GM20431 (cell line): ENCODE measurements around the gene RGS14.
"Not testable (repeated sequence)": the region's sequence is repeated elsewhere in the genome, so short reads cannot be mapped to it uniquely, and the experiment has no call there.

Experiments
- in situ Hi-C: fragments of 300-500 bp; cut with MseI, MboI; formaldehyde crosslinking; loops from one replicate; pipeline ENCODE4 v1.15.0; 2020; ENCODE audit warnings: low sequenced_read_pairs; ENCODE audit not compliant: unreplicated experiment

RGS14 gene

GRCh38 chr5:177344891-177345290 lies 12.8 kb upstream of the RGS14 start:
- in situ Hi-C loops: no loop called here

GRCh38 chr5:177346820-177347219 lies 10.9 kb upstream of the RGS14 start:
- in situ Hi-C loops: no loop called here

GRCh38 chr5:177347699-177348098 lies 10.0 kb upstream of the RGS14 start:
- in situ Hi-C loops: no loop called here

- in situ Hi-C loops: no loop called here
Measured at GRCh38 chr5:177349362-177349647, 8.4 kb upstream of the RGS14 start.

GRCh38 chr5:177349762-177350161 lies 8.0 kb upstream of the RGS14 start:
- in situ Hi-C loops: no loop called here

- in situ Hi-C loops: no loop called here
Measured at GRCh38 chr5:177350776-177351391, 6.8 kb upstream of the RGS14 start.

DNA sequence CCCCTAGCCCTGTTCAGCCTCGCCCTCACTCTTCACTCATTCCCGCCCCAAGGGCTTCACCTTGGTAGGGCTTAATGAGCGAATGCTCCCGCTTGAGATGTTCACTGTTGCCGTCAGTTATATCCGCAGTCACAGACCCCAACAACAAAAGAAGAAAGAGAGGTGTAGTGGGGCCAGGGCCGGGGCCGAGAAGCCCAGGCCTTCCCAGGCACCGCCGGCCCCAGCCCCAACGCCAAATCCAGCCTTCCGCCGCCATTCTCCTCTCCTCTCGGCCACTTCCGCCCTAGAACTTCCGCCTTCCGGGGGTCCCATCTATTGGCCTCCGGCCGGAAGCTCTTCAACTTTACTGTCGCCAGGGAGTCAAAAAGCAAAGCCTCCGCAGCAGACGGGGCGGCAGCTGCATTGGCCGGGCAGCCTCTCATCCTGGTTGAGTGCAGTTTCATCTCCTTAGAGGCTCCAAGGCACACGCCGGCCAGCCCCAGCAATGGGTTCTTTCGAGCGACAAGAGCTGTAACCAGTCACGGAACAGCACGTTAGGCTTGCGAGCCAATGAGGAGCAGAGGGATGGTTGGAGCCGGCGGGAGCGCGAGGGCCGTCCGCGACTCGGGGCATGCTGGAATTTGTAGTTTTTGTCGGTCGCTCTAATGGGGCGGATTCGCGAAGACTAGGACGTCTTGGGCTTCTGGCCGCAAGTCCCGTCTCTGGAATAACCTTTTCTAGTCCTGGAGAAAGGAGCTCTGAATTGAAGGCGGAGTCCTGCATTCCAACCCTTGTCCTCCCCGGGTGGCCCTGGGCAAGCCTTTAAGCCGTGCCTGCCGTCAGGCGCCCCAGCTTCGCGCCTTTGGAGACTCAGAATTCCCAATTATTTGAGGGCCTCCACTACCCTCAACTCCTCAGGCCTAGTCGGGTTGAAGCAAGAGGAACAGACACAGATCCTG lies 6.1 kb upstream of the RGS14 start, which contains the start of gene LMAN2:
TSS of gene LMAN2 (minus strand) at position 277 of the 938 bp plus-strand sequence. CDS start at position 256, 21 bp downstream.
- in situ Hi-C loops: no loop called here

DNA sequence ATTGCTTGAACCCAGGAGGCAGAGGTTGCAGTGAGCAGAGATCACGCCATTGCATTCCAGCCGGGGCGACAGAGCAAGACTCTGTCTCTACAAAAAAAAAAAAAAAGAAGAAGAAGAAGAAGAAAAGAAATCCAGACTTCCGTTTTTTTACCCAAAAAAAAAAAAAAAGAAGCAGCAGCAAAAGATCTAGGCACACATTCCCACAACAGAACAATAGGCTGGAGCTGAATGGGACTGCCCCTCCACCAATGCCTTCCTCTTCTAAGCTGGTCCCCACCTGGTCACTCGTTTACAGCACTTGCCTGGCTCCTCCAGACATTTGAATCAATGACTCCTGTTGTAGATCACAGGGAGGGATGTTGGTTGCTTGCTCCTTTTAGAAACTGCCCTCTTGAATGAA lies 4.6 kb upstream of the RGS14 start:
- in situ Hi-C loops: no loop called here

- in situ Hi-C loops: no loop called here
Measured at GRCh38 chr5:177354256-177354655, 3.5 kb upstream of the RGS14 start.

DNA sequence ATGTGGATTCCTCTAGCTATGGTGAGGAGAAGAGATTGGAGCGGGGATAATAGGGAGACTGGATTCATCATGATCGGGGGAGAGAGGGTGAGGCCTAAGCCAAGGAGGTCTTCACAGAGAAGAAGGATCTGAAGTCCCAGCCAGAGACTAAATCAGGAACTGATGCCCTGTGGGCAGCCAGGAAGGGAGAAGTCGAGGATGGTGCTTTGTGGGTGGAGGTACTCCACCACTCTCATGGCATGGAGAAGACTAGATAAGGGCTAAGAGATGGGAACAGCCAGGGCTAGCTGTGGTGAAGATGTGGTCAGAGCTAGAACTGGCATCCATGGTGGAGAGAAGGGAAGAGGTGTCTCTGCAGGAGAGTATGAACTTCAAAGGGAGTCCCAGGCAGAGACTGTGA lies 3.0 kb upstream of the RGS14 start:
- in situ Hi-C loops: no loop called here

GRCh38 chr5:177355162-177355867 lies 2.4 kb upstream of the RGS14 start:
- in situ Hi-C loops: no loop called here

DNA sequence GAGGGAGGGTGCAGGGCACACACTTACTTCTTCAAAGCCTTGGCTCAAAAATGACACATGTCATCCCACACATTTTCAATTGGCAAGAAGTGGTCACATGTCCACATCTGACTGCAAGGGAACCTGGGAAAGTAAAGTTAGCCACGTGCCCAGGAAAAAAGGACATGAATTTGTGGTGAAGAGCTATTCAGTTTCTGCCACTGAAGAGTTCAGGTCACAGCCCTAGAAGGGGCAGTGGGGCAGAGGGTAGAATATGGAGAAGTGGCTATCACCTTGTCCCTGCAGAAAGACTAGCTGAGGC lies 1.9 kb upstream of the RGS14 start:
- in situ Hi-C loops: no loop called here

GRCh38 chr5:177356746-177357145 lies 978 bp upstream of the RGS14 start:
- in situ Hi-C loops: no loop called here

DNA sequence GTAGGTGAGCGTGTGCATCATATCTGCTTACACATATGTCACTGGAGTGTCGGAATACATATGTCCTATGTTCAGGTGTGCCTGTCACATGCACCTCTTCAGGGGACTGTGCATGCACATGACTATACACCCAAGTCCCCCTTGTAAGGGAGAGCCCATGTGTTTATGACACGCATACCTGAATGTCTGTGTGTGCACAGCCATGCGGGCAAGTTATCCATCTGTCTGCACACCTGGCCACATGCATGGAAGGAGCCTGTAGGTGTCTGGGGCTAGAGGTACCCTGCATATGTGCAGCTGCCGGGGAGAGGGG lies 622 bp upstream of the RGS14 start:
- in situ Hi-C loops: no loop called here

DNA sequence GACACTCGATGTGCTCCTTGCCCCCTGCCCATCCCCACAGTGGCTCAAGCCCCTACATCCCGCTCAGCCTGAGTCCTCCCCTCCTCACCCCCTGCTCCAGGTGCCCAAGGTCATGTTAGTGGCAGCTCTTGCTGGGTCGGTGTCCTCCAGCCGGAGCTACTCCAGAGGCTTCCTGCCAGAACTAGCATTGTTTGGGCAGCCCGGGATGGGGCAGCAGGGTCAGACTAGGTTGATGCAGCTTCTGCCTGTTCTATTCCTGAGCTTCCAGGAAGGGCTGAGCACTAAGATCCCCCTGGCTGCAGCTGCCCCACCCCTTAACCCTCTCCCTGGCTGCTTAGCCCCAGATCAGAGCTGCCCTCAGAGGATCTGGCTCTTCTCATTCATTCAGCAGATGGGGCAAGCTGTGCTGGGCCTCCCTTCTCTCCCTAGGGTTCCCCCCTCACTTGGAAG lies 671 bp downstream of the RGS14 start:
- in situ Hi-C loops: no loop called here

GRCh38 chr5:177359451-177359851 lies 1.7 kb downstream of the RGS14 start:
- in situ Hi-C loops: no loop called here

DNA sequence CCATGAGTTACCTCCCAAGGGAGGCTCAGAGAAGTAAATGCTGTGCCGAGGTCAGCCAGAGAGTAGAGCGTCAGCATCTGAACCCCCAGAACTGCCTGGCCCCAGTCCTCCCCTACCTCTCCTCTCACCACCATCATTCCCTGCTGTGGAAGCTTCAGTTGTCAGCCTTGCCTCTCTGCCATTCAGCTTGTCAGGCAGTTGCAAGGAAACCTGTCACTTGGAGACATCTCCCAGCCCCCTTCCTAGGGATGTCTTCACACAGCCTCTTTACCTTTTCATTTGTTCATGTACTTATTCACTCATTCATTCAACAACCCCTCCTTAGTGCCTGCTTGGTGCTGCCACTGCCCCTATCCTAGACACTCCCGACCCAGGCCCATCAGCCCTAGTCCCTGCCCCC lies 2.1 kb downstream of the RGS14 start:
- in situ Hi-C loops: no loop called here

- in situ Hi-C loops: not testable (repeated sequence)
Measured at GRCh38 chr5:177360740-177361139, 3.0 kb downstream of the RGS14 start.

GRCh38 chr5:177361418-177362291 lies 3.9 kb downstream of the RGS14 start:
- in situ Hi-C loops: no loop called here

DNA sequence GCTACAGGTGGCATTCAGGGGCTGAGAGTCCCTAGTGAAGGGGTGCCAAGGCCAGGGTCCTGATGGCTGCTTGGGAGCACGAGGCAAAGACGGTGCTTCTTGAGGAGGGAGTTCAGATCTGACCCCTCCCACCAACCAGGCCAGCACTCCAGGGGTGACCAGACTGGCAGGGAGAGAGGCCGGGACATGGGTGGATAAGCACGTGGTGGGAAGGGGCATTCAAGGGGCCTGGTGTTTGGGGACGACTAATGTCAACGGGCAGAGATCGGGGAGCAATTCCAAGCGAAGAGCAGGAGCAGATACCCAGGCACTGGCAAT lies 4.5 kb downstream of the RGS14 start:
- in situ Hi-C loops: no loop called here
